ENCODE results near the gene GAA.

GRCh38 chr17:80146121-80147034 is 45.0 kb downstream of the GAA start:
- TF ChIP-seq CTCF (IDR thresholded peaks at IDR 0.05): no peak
- TF ChIP-seq POLR2AphosphoS5 (IDR thresholded peaks at IDR 0.05; ENCODE audit: low read depth, low read length): no peak
- TF ChIP-seq REST (IDR thresholded peaks at IDR 0.05; ENCODE audit: insufficient read depth in 1 of 2, low read depth in 2 of 2, low read length in 1 of 2): no peak

All from Panc1 (cell line).